Fibroblast of mammary gland (primary cell): ENCODE measurements around the gene OSBPL6.
"Not testable (repeated sequence)": the region's sequence is repeated elsewhere in the genome, so short reads cannot be mapped to it uniquely, and the experiment has no call there.

ENCODE experiments used
- DNase-seq: peaks from one replicate; pipeline ENCODE4 v3.0.0-alpha.2; 2010; ENCODE audit warnings: low read depth
- H3K4me3 ChIP-seq: 2 replicates; pipeline ENCODE4 v1.5.1; 2011; ENCODE audit warnings: low read depth, mild to moderate bottlenecking, low read length, moderate library complexity; ENCODE audit not compliant: control insufficient read depth
- TF ChIP-seq, protein P1 (sequence below): conservative IDR thresholded peaks from 2 replicates; pipeline ENCODE4 v1.5.1; 2011; ENCODE audit warnings: low read depth, low read length, inconsistent platforms; ENCODE audit not compliant: control insufficient read depth, insufficient read depth

Gene OSBPL6

DNA sequence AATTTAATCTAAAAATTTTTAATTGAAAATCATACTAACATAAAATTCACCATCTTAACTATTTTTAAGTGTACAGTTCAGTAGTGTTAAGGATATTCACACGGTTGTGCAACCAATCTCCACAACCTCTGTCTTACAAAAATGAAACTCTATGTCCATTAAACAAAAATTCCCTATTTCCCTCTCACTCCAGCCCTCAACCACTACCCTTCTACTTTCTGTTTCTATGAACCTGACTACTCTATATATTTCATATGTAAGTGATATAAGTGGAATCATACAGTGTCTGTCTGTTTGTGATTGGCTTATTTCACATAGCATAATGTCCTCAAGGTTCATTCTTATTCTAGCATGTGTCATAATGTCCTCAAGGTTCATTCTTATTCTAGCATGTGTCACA is 34.3 kb upstream of the OSBPL6 start:
- no peak for DNase-seq
- no peak overlapping the region for H3K4me3 ChIP-seq
- TF ChIP-seq, protein P1, sequence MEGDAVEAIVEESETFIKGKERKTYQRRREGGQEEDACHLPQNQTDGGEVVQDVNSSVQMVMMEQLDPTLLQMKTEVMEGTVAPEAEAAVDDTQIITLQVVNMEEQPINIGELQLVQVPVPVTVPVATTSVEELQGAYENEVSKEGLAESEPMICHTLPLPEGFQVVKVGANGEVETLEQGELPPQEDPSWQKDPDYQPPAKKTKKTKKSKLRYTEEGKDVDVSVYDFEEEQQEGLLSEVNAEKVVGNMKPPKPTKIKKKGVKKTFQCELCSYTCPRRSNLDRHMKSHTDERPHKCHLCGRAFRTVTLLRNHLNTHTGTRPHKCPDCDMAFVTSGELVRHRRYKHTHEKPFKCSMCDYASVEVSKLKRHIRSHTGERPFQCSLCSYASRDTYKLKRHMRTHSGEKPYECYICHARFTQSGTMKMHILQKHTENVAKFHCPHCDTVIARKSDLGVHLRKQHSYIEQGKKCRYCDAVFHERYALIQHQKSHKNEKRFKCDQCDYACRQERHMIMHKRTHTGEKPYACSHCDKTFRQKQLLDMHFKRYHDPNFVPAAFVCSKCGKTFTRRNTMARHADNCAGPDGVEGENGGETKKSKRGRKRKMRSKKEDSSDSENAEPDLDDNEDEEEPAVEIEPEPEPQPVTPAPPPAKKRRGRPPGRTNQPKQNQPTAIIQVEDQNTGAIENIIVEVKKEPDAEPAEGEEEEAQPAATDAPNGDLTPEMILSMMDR, result no peak

DNA sequence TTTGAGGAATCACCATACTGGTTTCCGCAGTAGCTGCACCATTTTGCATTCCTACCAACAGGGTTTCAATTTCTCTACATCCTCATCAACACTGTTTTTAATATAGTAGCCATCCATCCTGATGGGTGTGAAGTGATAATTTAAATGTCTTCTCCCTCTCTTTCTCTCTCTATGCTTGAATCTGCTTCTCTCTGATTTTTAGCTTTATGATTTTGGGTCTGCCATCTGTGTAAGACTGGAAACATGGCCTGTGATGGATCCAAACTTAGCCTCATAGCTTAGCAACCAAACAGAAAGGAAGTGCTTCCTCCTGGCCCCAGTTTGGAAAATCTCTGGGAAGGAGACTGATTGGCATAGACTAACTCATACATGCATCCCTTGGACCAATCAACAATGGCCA is 33.7 kb upstream of the OSBPL6 start:
- DNase-seq, result no peak

DNA sequence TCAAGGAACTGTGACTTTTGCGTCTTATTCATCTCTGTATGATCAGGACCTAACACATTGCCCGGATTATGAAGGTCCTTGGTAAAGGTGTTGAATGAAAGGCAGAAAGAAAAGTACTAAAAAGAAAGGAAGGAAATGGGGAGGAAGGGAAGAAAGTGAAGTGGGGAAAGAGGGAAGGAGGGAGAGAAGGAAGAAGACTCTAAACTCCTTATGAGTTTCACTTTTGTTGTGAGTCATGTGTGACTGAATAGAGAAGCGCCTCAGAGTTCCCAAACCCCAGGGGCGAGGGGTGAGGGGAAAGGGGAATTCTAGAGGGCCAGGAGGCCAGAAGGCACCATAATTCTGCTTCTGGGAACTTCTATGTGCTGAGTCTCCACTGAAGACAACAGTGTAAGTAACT is 30.9 kb upstream of the OSBPL6 start:
- peak; percentile 22 for DNase-seq
- no peak overlapping the region for H3K4me3 ChIP-seq
- TF ChIP-seq, protein P1, result no peak

More for the DNA sequence above, 33.7 kb upstream of the OSBPL6 start:
- TF ChIP-seq, protein P1, result no peak
- no peak overlapping the region for H3K4me3 ChIP-seq

DNA sequence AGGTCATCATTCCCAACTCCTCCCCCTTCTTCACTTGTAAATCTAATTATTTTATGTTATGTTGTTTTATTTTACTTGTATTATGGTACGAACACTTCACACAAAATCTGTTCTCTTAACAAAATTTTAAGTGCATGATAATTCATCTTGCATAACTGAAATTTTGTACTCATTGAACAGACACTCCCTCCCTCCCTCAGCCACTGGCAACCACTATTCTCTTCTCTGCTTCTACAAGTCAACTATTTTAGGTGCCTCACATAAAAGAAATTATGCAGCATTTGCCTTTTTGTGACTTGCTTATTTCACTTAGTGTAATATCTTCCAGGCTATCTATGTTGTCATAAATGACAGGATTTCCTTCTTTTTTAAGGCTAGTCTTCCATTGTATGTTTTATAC is 30.4 kb upstream of the OSBPL6 start:
- DNase-seq, result no peak
- H3K4me3 ChIP-seq, result no peak overlapping the region
- TF ChIP-seq, protein P1, result no peak

DNA sequence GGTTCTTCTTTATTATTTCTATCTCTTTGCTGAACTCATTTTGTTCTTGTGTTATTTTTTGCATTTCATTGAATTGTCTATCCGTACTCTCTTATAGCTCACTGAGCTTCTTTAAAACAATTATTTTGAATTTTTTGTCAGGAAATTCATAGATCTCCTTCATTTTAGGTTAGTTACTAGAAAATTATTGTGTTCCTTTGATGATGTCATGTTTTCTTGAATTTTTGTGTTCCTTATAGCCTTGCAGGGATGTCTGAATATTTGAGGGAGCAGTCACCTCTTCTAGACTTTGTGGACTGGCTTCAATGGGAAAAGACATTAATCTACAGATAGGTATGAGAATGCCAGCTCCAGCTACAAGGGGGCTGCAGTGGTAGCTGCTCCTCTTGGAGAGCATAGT is 20.7 kb upstream of the OSBPL6 start:
- TF ChIP-seq, protein P1, result no peak
- no peak for DNase-seq
- H3K4me3 ChIP-seq, result no peak overlapping the region

DNA sequence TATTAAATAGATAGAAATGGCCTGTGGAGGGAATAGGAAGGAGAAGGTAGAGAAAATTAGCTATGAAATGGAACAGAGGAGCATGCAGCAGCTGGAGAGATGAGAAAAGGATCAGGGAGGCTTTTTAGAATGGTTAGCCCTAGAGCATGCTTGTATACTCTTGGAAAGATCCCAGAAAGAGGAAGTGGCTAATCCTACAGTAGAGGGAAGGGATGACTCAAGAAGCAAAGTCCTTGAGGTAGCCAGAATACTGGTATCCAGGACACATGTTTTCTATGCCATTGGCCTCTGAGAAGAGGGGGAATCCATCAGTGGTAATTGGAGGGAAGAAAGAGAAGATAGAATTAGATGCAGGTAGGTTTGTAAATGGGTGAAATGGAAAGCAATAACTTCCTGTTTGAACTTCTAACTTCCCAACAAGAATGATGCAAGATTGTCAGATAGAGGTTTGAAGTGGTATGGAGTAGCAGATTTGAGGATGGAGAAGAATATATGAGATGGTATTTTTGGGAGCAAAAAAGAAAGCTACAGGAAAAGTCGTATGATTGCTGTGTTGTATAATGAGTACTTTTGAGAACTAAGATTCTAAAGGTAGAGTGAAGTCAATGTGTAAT is 17.1 kb upstream of the OSBPL6 start:
- TF ChIP-seq, protein P1, result no peak
- DNase-seq, result peak; percentile 60
- H3K4me3 ChIP-seq, result no peak overlapping the region

DNA sequence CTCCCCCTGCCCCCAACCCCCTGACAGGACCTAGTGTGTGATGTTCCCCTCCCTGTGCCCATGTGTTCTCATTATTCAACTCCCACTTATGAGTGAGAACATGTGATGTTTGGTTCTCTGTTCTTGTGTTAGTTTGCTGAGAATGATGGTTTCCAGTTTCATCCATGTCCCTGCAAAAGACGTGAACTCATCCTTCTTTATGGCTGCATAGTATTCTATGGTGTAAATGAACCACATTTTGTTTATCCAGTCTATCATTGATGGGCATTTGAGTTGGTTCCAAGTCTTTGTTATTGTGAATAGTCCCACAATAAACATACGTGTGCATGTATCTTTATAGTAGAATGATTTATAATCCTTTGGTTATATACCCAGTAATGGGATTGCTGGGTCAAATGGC is 13.7 kb upstream of the OSBPL6 start:
- DNase-seq, H3K4me3 ChIP-seq: not testable (repeated sequence)
